Stimulated activated CD4-positive, alpha-beta T cell treated with anti-CD3 and anti-CD28 coated beads, Interleukin-12 subunit alpha, Interleukin-12 subunit beta, amount 100 ng/mL, for 48 hours (primary cell): ENCODE data around the gene CREB3L1.
"Not testable (repeated sequence)": the region's sequence is repeated elsewhere in the genome, so short reads cannot be mapped to it uniquely, and the experiment has no call there.

Source experiments
- DNase-seq, 3 donors: peaks; one replicate each; pipeline ENCODE4 v3.0.0-alpha.2; 2020; ENCODE audit warnings: low read depth in 2 of 3, low spot score in 1 of 3

The CREB3L1 gene

DNA sequence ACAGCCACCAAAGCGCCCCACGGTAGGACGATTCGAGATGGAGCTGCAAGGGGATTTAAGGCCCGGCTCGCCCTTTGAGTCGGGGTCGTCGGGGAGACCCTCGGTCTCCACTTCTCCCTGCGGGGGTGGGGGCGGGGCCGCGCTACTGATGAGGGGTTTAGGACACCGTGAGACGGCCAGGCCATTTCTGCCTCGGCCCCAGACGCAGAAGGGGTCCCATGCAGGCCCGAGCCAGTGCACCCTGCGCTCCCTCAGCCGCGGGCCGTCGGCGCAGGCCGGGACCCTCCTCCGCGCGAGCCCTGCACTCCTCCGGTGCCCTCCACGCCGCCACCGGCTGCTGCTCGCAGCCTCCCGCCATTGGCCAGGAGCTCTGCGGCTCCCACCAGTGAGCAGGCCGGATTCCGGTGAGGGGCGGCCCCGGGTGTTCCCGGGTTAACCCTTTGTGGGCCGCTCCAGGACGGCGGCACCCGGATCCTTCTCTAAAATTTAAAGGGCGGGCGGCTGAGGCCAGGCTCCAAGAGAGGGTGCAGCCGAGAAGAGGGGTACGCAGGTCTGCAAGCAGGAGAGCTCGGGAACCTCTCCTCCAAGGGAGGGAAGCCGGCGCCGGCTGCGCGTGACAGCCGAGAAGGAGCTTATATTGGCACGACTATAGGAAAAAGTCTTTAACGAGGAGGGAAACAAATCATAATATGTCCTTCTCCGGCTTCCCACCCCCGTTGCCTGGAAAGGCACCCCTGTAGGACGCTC, 18.0 kb downstream of the CREB3L1 start:
- DNase-seq, result peak; percentile 39 to 64 (median 47)

DNA sequence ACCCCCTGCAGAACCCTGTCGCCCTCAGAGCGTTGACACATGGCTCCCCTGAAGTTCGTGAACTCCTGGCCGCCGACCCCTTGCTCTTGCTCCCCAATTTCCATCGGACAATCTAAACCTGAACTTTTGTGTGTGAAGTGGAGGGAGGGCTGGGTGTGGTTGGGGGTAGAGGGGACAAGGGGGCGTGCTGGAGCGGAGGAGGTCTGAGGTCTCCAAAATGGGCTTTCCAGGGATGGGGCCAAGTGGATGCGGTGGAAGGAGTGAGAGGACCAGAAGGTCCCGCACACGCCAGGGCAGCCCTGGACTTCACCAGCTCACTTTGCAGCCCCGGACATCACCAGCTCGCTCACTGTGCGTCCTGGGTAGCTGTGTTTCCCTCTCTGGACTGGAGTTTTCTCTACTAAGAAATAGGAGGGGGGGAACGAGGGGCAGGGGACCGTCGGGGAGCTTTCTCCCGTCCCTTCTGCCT, 18.6 kb downstream of the CREB3L1 start:
- no peak for DNase-seq

DNA sequence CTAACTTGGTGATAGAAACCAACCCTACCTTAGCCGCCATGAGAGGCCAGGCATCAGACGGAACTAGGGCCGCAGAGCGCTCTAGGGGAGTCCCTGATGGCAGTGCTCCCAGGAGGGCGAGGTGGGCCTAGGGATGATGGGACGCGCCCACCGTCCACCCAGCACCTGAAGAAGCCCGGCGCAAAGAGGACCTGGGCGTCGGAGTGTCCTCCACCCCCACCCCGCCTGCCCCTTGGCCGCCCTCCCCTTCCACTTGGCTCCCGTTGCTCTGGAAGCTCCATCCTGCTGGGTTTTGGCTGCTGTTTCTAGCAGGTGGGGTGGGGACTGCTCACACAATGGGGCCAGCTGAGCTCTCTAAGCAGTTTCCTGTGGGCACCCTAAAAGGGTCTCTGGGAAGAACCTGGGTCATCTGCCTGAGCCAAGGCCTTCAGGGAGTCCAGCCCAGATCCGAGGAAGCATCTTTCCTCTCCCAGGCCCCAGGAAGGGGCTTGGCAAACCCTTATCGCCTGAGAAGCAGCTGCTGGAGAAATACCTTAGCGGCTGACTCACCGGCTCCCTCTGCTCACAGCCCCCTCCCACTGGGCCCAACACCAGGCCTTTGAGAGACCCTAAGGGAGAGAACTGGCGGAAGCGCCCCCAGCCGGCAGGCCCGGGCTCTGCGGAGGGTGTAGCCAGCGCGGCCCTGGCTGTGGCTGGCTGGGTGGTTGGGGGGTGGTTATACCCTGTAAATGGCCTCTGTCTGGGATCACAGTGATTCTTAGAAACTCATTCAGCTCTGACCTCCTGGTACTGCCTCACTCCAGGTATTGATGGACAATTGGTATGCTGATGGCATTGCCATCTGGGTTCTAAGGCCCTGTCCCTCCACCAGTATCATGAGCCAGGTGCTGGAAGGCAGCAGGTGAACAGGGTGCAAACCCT, 19.3 kb downstream of the CREB3L1 start:
- DNase-seq, result no peak

DNA sequence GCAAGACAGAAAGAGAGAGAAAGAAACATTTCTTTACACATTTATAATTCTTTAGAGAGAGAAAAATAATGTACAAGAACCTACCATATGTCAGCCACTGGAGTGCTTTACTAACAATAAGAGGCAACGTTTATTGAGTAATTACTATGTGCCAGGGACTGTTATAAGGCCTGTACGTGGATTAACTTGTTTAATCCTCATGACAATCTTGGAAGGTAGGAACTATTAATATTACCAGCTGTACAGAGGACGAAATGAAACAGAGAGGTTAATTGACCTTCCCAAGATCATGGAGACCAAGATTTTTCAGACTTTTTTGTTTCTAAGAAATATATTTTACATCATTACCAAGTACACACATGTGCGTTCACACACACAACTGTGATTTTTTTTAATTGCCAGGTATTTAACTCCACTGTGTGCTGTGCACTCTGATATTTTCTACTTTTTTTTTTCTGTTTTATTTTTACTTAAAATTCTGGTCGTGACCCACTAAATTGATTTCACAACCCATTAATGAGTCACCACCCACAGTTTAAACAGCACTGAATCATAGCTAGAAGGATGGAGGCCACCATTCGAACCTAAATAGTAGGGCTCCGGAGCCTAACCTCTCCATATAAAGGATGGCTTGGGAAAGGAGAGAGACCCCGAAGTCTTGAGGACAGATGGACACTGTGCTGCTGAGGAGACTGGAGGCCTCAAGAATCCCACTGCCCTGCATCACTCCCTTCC, 21.4 kb downstream of the CREB3L1 start:
- no peak for DNase-seq

DNA sequence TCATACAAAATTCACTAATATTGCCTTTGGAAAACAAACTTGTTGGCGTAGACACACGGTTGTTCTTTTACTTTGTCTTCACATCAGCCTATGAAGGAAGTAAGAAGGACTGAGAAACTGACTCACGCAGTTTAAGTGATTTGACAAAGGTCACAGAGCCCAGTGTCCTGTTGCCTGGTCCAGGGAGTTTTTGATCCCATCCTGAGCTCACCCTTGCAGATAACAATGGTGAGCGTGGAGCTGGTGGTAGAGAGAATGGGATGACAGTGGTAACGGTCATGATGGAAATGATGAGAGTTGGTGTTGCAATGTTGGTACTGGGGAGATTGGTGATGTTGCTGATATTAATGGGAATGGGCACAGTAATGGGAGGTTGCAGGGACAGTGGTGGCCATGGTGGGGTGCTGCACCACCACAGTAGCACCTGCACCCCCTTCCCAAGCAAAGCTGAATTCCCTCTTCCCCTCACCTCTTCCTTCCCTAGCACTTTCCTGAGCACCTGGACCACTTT, 22.0 kb downstream of the CREB3L1 start:
- DNase-seq, result no peak

DNA sequence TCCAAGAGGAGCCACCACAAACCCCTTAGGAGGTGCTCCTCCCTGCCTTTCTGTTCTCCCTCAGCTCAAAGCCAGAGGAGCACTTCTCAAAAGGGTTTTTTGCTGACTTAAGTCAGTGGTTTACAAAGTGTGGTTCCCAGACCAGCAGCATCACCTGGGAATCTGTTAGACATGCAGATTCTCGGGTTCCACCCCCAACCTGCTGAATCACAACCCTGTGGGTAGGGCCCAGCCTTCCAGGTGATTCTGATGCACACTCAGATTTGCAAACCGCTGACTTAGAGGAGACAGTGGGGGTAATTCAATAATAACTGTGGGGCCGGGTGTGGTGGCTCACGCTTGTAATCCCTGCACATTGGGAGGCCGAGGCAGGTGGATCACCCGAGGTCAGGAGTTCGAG, 22.8 kb downstream of the CREB3L1 start:
- no peak for DNase-seq

DNA sequence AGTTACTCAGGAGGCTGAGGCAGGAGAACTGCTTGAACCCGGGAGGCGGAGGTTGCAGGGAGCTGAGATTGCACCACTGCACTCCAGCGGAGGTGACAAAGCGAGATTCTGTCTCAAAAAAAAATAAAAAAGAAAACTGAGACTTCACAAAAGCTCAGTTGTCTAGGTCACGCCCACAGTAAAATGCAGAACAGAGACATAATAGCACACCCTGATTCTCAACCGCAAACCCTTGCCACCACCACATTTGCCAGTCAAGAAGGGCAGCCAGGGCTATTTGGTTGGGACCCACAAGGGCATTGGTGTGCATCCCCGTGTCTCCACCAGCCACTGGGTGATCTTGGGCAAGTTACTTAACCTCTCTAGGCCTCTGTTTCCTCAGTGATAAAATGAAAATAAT, 25.4 kb downstream of the CREB3L1 start:
- no peak for DNase-seq

DNA sequence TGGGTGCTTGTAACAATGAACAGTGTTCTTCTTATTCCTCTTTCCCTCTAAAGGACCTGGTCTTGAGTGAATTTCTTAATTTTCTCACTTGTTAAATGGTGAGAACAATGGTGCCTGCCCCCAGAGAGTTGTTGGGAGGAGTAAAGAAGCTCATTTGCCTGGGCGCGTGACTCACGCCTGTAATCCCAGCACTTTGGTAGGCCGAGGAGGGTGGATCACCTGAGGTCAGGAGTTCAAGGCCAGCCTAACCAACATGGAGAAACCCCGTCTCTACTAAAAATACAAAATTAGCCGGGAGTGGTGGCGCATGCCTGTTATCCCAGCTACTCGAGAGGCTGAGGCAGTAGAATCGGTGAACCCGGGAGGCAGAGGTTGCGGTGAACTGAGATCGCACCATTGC, 26.6 kb downstream of the CREB3L1 start:
- DNase-seq, result not testable (repeated sequence)

DNA sequence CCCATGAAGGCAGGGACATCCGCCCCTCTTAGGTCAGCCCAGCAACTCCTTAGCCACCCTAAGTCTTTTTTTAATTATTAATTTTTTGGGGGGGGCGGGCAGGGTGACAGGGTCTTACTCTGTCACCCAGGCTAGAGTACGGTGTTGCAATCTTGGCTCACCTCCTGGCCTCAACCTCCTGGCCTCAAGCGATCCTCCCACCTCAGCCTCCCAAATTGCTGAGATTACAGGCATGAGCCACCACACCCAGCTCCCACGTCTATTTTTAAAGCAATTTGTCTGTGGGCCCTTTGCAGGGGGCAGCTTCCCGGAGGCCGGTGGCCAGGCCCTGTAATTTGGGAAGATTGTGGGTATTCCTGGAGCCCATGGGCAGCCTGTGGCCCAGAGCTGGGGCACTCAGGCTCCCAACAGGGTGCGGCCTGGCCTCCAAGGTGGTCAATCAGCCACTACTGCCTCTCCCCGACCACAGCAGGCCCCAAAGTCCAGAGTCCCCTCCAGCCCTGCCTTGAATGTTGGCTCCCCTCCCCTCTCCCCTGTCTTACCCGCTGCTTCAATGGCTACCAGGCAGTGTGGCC, 27.2 kb downstream of the CREB3L1 start:
- no peak for DNase-seq

DNA sequence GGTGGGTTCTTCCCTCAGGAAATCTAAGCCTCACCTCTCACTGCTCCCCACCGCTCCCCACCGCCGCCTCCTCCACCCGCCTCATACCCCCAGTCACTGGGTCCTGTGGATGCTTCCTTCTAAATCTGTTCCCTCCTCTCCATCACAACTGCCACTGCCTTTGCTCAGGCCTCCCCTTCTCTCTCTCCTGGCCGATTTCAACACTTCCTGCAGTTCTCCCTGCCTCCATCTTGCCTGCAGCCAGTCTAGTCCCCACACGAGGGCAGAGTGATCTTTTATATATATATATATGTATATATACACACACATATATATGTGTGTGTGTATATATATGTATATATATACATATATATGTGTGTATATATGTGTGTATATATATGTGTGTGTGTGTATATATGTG, 27.8 kb downstream of the CREB3L1 start:
- no peak for DNase-seq

DNA sequence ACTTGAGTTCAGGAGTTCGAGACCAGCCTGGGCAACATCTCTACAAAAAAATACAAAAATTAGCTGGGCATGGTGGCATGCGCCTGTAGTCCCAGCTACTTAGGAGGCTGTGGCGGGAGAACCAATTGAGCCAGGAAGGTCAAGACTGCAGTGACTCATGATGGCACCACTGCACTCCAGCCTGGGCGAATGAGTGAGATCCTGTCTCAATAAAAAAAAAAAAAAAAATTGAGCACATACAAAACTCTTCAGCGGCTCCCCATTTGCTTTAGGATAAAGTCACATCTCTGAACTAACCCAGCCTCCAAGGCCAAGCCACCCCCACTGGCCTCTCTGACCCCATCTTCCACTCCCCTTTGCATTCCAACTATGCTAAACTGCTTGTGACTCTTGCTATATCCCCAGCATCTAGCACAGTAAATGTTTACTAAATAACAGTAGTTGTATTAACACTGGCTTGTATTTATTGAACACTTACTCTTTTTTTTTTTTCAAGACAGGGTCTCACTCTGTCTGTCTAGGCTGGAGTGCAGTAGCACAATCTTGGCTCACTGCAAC, 28.9 kb downstream of the CREB3L1 start:
- no peak for DNase-seq

DNA sequence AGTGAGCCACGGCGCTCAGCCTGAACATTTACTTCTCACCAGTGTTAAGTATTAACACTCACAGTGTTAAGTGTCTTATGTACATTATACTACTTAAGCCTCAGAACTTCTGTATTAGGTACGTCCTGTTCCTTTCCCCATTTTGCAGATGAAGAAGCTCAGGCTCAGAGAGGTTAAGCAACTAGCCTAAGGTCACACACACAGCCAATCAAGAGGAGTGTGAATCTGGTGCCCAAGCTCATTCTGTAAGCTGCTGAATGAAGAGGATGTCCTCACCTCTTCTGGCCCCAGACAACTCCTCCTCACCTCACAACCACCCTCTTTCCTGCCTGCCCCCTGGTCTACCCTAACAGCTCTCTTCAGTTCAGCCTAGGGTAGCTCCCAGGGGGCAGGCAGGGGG, 29.9 kb downstream of the CREB3L1 start:
- no peak for DNase-seq

DNA sequence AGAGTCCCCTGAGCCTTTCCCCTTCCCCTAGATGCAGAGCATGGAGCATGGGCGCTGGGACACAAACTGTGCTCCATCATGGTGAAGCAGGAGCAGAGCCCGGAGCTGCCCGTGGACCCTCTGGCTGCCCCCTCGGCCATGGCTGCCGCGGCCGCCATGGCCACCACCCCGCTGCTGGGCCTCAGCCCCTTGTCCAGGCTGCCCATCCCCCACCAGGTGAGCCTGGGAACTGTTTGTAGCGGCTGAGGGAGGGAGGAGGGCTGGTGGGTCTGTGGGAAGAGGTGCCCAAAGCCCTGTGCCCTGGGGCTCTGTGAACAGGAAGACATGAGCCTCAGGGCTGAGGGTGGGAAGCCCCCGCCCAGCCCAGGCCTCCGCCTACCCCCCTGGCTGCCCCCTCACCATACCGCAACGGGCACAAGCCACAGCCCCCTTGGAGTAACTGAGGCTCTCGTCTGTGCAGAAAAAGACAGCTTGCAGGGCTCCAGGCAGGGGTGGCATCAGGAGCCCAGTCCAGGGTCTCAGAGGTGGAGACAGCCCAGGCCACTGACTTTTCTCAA, 30.4 kb downstream of the CREB3L1 start:
- DNase-seq, result no peak

DNA sequence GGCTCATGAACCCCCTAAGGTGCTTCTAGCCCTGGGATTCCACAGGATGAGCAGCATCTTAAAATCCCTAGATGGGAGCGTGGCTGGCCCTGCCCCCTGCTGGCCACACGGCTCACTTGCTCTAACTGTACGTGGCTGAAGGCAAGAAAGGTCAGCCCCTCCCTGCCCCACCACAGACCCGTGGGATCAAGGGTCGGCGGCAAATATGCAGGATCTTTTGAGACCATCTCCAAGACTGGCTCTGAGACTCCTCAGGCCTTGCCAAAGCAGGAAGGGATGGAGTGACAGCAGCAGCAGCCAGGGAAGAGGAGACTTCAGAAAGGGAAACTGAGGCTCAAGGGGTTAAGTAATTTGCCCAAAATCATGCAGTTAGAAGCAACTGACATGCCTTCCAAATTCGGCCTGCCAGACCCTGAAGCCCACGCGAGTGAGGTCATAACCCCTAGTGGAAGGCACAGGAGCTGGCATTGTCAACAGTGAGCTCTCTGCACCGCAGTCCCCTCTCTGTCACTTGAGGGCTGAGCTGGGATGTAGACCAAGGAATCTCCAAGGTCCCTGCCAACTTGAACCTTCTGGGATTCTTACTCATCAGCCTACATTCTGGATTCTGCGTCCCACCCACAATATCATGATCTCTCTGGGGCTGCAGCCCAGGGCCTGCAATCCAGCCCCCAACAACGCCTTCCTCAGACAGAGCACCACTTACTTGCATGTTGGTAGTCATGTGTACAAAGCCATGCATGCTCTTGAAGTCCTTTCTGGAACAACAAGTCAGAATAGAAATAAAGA, 31.4 kb downstream of the CREB3L1 start:
- peak; percentile 48 to 64 (median 55) for DNase-seq

DNA sequence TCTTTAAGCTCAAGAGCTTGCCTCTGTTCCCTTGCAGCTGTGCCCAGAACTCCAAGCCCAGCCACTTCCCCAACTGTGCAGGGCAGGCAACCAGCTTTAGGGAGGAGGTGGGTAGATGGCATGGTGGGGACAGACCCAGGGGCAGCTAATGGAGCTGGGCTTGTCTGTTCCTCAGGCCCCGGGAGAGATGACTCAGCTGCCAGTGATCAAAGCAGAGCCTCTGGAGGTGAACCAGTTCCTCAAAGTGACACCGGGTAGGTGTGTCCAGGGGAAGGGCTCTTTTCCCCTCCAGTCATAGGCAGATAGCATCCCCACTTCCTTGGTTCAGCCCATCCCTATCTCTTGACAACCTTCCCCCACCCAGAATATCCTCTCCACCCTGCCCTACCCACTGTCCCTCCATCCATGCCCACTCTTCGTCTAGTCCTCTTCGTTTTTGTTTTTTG, 32.4 kb downstream of the CREB3L1 start:
- DNase-seq, result no peak

DNA sequence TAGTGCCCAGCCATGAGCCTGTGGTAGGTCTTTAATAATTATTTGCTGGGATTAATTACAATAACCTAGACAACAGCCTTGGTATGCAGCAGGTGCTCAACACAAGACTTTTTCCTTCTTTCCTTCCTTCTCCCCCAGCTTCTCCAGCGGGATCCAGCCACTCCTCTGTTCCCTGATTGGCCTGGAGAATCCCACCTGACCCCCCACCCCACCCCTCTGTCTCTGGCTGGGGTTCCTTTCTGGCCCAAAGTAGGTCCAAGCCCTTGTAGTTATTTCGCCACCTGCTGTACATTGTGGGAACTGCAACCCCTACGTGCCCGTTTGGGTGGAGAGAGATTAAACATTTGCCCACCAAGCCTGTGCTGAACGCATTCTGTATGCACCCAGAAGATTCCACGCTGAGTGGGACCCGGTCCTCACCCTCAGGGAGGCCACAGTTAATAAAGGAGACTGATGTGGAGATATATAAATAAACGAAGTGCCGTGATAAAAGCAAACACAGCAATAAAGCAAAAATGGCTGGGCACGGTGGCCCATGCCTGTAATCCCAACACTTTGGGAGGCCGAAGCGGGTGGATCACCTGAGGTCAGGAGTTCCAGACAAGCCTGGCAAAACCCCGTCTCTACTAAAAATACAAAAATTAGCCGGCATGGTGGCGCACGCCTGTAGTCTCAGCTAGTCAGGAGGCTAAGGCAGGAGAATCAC, 37.7 kb downstream of the CREB3L1 start:
- peak; percentile 55 to 86 (median 69) for DNase-seq

DNA sequence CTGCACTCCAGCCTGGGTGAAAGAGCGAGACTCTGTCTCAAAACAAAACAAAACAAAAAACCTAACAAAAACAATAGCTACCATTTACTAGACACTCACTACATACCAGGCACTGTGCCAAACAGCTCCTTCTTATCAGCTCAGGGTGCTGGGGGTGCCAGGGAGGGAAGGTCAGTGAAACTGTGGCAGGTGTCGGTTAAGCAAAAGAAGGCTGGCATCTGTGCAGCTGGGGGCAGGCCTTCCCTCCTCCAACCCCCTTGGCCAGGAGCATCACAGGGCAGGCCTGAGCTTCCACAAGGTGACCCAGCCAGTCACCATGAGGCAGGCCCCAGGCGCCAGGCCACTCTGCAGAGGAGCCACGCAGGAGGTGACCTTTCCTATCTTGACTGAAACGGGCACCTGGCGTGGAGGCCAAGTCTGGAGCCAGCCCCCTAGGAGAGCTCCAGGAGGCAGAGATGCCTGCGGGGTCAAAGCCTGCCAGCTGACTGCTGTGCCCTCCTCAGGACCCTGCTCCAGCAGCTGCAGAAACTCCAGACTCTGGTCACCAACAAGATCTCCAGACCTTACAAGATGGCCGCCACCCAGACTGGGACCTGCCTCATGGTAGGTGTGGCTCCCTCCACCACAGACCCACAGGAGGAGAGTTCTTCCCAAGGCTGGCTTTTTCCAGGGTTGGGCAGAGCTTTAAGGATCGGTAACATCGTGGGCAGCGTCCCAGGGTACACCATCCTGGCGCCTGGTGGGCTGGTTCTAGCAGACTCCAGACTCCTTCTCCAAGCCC, 38.5 kb downstream of the CREB3L1 start:
- no peak for DNase-seq

DNA sequence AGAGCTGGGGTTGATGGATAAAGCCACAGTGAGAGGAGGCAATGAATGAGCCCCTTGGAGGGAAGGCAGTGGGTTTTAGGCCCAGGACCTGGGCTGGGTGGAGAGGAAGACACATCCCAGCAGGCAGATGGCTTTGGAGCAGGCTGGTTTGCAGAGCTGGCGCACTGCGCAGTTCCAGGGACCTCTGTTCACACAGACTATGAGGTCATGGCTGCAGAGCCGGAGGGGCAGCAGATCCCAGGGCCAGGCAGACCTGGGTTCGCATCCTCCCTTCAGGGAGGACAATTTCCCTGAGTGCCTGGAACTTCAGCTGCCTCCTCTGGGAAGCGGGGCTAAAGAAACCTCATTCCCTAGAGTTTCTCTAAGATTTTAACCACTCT, 41.6 kb downstream of the CREB3L1 start:
- no peak for DNase-seq
